H1 (cell line): Measurements from ENCODE around the gene SPTB. TPM values are rescaled to one million over a fixed set of nuclear protein-coding genes. Genes with fewer than 3 reads are reported as not detected.

Source experiments
- CTCF ChIA-PET: fragments of 300-600 bp; sonication (Branson Sonifier 250); formaldehyde crosslinking; loops from one replicate; lab custom pipeline; 2021; ENCODE audit not compliant: partially characterized antibody; lab: Charles Lee
- POLR2A ChIA-PET: fragments of 300-600 bp; sonication (Branson Sonifier 250); formaldehyde crosslinking; loops from one replicate; lab custom pipeline; 2021; ENCODE audit warnings: inconsistent platforms; ENCODE audit not compliant: partially characterized antibody; lab: Charles Lee
- DNase-seq, 2 experiments: peaks; one replicate each; pipeline versions ENCODE4 v3.0.0 to v3.0.0-alpha.2; 2010 to 2022; ENCODE audit warnings: low spot score in 2 of 2, low read depth in 1 of 2, mixed read lengths in 1 of 2
- FAIRE-seq: peaks from 2 replicates; lab custom pipeline; 2011; peaks lifted over from hg19 to GRCh38; lab: Jason Lieb, UNC
- H2AFZ ChIP-seq: 2 replicates; pipeline ENCODE4 v1.8.1; 2012; ENCODE audit warnings: low read length, inconsistent platforms
- H2AK5ac ChIP-seq: 2 replicates; pipeline ENCODE4 v1.6.1; 2013; ENCODE audit warnings: low read depth, low read length
- H2BK120ac ChIP-seq: replicated peaks from 2 replicates; pipeline ENCODE3; 2013; ENCODE audit warnings: low read depth, low read length, inconsistent platforms
- H2BK12ac ChIP-seq: 2 replicates; pipeline ENCODE4 v1.6.1; 2013; ENCODE audit warnings: low read depth, low read length
- H2BK15ac ChIP-seq: 2 replicates; pipeline ENCODE4 v1.6.1; 2013; ENCODE audit warnings: low read length
- H2BK20ac ChIP-seq: 2 replicates; pipeline ENCODE4 v1.6.1; 2013; ENCODE audit warnings: low read length
- H2BK5ac ChIP-seq: 2 replicates; pipeline ENCODE4 v1.6.1; 2013; ENCODE audit warnings: low read depth, low read length
- H3K14ac ChIP-seq: 2 replicates; pipeline ENCODE4 v1.6.1; 2013; ENCODE audit warnings: inconsistent platforms; ENCODE audit not compliant: insufficient read length
- H3K18ac ChIP-seq: 2 replicates; pipeline ENCODE4 v1.6.1; 2013; ENCODE audit warnings: low read length; ENCODE audit errors: extremely low read depth
- H3K23ac ChIP-seq: 2 replicates; pipeline ENCODE4 v1.6.1; 2013; ENCODE audit warnings: inconsistent platforms; ENCODE audit not compliant: insufficient read length
- H3K23me2 ChIP-seq: 2 replicates; pipeline ENCODE4 v1.6.1; 2013; ENCODE audit warnings: low read depth, low read length
- H3K27ac ChIP-seq: 2 replicates; pipeline ENCODE4 v1.6.1; 2011; ENCODE audit warnings: low read depth, low read length, inconsistent platforms
- H3K27me3 ChIP-seq, 4 experiments: replicated peaks in 1 of 4; 1 replicate in 1 of 4; 2 replicates in 3 of 4; pipeline versions ENCODE4 v1.6.1 to v1.8.1; 2011 to 2013; ENCODE audit warnings: low read length in 3 of 4, mild to moderate bottlenecking in 3 of 4, inconsistent platforms in 2 of 4, mixed read lengths in 2 of 4, moderate library complexity in 1 of 4; ENCODE audit not compliant: control insufficient read depth in 3 of 4, insufficient read depth in 3 of 4; ENCODE audit errors: extremely low read depth in 1 of 4
- H3K36me3 ChIP-seq, 4 experiments: 2 replicates each; pipeline versions ENCODE4 v1.6.1 to v1.8.1; 2011 to 2013; ENCODE audit warnings: mild to moderate bottlenecking in 4 of 4, low read length in 3 of 4, moderate library complexity in 2 of 4, control low read depth in 1 of 4, inconsistent platforms in 1 of 4; ENCODE audit not compliant: insufficient read depth in 4 of 4, control insufficient read depth in 2 of 4
- H3K4ac ChIP-seq: replicated peaks from 2 replicates; pipeline ENCODE3; 2013; ENCODE audit warnings: low read length, low read depth, mixed read lengths, inconsistent platforms; ENCODE audit not compliant: insufficient read length
- H3K4me1 ChIP-seq, 4 experiments: replicated peaks in 1 of 4; 1 replicate in 1 of 4; 2 replicates in 3 of 4; pipeline versions ENCODE4 v1.6.1 to v1.8.1; 2011 to 2013; ENCODE audit warnings: low read length in 3 of 4, inconsistent platforms in 2 of 4, mixed read lengths in 1 of 4; ENCODE audit not compliant: insufficient read depth in 4 of 4, control insufficient read depth in 3 of 4
- H3K4me2 ChIP-seq, 2 experiments: 2 replicates each; pipeline versions ENCODE4 v1.6.1 to v1.8.1; 2011 to 2013; ENCODE audit warnings: low read depth in 2 of 2, low read length in 2 of 2, control low read depth in 1 of 2, inconsistent platforms in 1 of 2, mild to moderate bottlenecking in 1 of 2; ENCODE audit not compliant: insufficient read depth in 1 of 2
- H3K4me3 ChIP-seq, 4 experiments: fragments of 200-600, 300-600 bp in 1 of 4; sonication (generic), shearing (Covaris generic), sonication (Bioruptor Twin) in 1 of 4; 2 replicates each; pipeline versions ENCODE4 v1.5.1 to v1.8.1; 2011 to 2016; ENCODE audit warnings: low read length in 4 of 4, low read depth in 3 of 4, control low read depth in 2 of 4, inconsistent platforms in 2 of 4, mild to moderate bottlenecking in 2 of 4, mixed read lengths in 1 of 4, moderate library complexity in 1 of 4; ENCODE audit not compliant: insufficient read depth in 2 of 4; ENCODE audit errors: extremely low read depth in 1 of 4
- H3K56ac ChIP-seq: replicated peaks from 2 replicates; pipeline ENCODE3; 2013; ENCODE audit warnings: low read depth, mild to moderate bottlenecking, mixed read lengths, low read length, inconsistent platforms; ENCODE audit not compliant: insufficient read length
- H3K79me1 ChIP-seq: 2 replicates; pipeline ENCODE4 v1.6.1; 2013; ENCODE audit warnings: low read depth, low read length, control low read depth
- H3K79me2 ChIP-seq, 2 experiments: 2 replicates each; pipeline versions ENCODE4 v1.6.1 to v1.8.1; 2012 to 2013; ENCODE audit warnings: low read length in 2 of 2, mild to moderate bottlenecking in 2 of 2, inconsistent platforms in 1 of 2; ENCODE audit not compliant: insufficient read depth in 2 of 2, control insufficient read depth in 1 of 2
- H3K9ac ChIP-seq, 4 experiments: replicated peaks in 1 of 4; 1 replicate in 1 of 4; 2 replicates in 3 of 4; pipeline versions ENCODE4 v1.6.1 to v1.8.1; 2011 to 2013; ENCODE audit warnings: low read depth in 3 of 4, low read length in 3 of 4, control low read depth in 2 of 4, mild to moderate bottlenecking in 2 of 4, moderate library complexity in 2 of 4, inconsistent platforms in 1 of 4; ENCODE audit errors: extremely low read depth in 1 of 4
- H3K9me3 ChIP-seq, 2 experiments: 2 replicates each; pipeline versions ENCODE4 v1.6.1 to v1.8.1; 2012 to 2013; ENCODE audit warnings: mild to moderate bottlenecking in 2 of 2, moderate library complexity in 2 of 2, control low read depth in 1 of 2, inconsistent platforms in 1 of 2, low read depth in 1 of 2, low read length in 1 of 2, mixed read lengths in 1 of 2; ENCODE audit not compliant: insufficient read depth in 2 of 2
- H4K20me1 ChIP-seq, 2 experiments: replicated peaks in 1 of 2; 2 replicates each; pipeline versions ENCODE3 to v1.8.1; 2011 to 2013; ENCODE audit warnings: inconsistent platforms in 2 of 2, low read length in 2 of 2, mild to moderate bottlenecking in 1 of 2; ENCODE audit not compliant: insufficient read depth in 2 of 2, control insufficient read depth in 1 of 2
- H4K5ac ChIP-seq: 2 replicates; pipeline ENCODE4 v1.6.1; 2013; ENCODE audit warnings: low read length, low read depth, mixed read lengths, inconsistent platforms; ENCODE audit not compliant: insufficient read length
- H4K8ac ChIP-seq: 2 replicates; pipeline ENCODE4 v1.8.0; 2013; ENCODE audit warnings: mild to moderate bottlenecking, moderate library complexity, low read length, inconsistent platforms; ENCODE audit not compliant: insufficient read depth; ENCODE audit errors: extremely low read depth
- H4K91ac ChIP-seq: replicated peaks from 2 replicates; pipeline ENCODE3; 2013; ENCODE audit warnings: low read length, mixed read lengths, inconsistent platforms; ENCODE audit not compliant: insufficient read length
- HDAC6 ChIP-seq: IDR thresholded peaks from one replicate; pipeline ENCODE4 v1.7.1; 2012; ENCODE audit warnings: low read depth, mild to moderate bottlenecking, inconsistent platforms, low read length, moderate library complexity
- SP1 ChIP-seq: IDR thresholded peaks from 2 replicates; pipeline ENCODE4 v1.6.1; 2011; ENCODE audit warnings: low read depth, low read length
- WGBS, 2 experiments: shearing (Covaris generic) in 1 of 2; methylation state at CpG; one replicate each; pipeline versions ENCODE4 v1.1.6 to v1.1.7; 2013 to 2015; ENCODE audit warnings: low lambda C conversion rate in 2 of 2, mixed read lengths in 2 of 2, inconsistent platforms in 1 of 2, low coverage in 1 of 2, missing lambda C conversion rate in 1 of 2; ENCODE audit not compliant: insufficient replicate concordance in 2 of 2, insufficient coverage in 1 of 2, insufficient read length in 1 of 2; ENCODE audit errors: extremely low coverage in 1 of 2, missing lambda C conversion rate in 1 of 2; 5-methylcytosine and 5-hydroxymethylcytosine counted together
- polyA plus RNA-seq, 7 experiments: library from polyadenylated mRNA; depleted of rRNA in 3 of 7; stranded (reverse) in 5 of 7; unstranded in 2 of 7; fragments of >200 nt in 5 of 7; fragments of 200-250 nt in 2 of 7; gene quantifications; 1 replicate in 5 of 7; 2 replicates in 1 of 7; 4 replicates in 1 of 7; pipeline versions ENCODE4 v1.2.1 to v1.2.3, GENCODE V29; 2011 to 2013; ENCODE audit warnings: missing spikeins in 2 of 7, mixed read lengths in 2 of 7
- total RNA-seq: library from RNA; stranded (reverse); fragmentation: NEBNext Ultra II Directional; extraction: Animal tissue kit (Norgen Biotek cat#: 25700); gene quantifications from 2 replicates; pipeline ENCODE4 v1.2.1, GENCODE V29; 2021

SPTB gene
- total and polyA plus RNA-seq, 2 of the 8 experiments (the other 6 are each of a cell fraction or from before 2014, with no cell fraction given) = 0.30 to 2.4 TPM

- H3K27ac ChIP-seq = no peak overlapping the region
- no peak overlapping the region for H3K4ac ChIP-seq
- no peak overlapping the region for H2AFZ ChIP-seq
- no peaks in the 10 kb centered on the region for H3K23me2 ChIP-seq
- H3K4me3 ChIP-seq = no peak overlapping the region
- WGBS, 2 experiments = 86% methylated on average over 3 of the region's 3 CpGs; no CpG with 5 or more reads in 1 of the 2 experiments
- no peak overlapping the region for H3K18ac ChIP-seq
- H2BK15ac ChIP-seq = no peak overlapping the region
- no peak overlapping the region for H3K9ac ChIP-seq
- ChIA-PET CTCF (interaction anchor here (1.0 to 9.1 kb wide), 8 partner anchors 8 to 102 kb away, joined by 3 to 96 read pairs (median 6); no protein-coding TSS in a partner anchor), POLR2A (interaction anchor here (0.5 to 1.7 kb wide), 3 partner anchors 11 to 216 kb away, joined by 3 read pairs; no protein-coding TSS in a partner anchor)
- DNase-seq = no peak
- H3K23ac ChIP-seq = no peak overlapping the region
- no peak overlapping the region for H4K5ac ChIP-seq
- FAIRE-seq = no peak
- no peaks in the 10 kb centered on the region for H3K36me3 ChIP-seq
- no peak overlapping the region for H3K4me2 ChIP-seq
- no peaks in the 10 kb centered on the region for H3K79me1 ChIP-seq
- H2BK5ac ChIP-seq = no peak overlapping the region
- no peak for TF ChIP-seq SP1
- TF ChIP-seq HDAC6 = no peak
- no peak overlapping the region for H4K91ac ChIP-seq
- H3K56ac ChIP-seq = no peak overlapping the region
- no peaks in the 10 kb centered on the region for H3K4me1 ChIP-seq
- H3K79me2 ChIP-seq = no peaks in the 10 kb centered on the region
- no peak overlapping the region for H2AK5ac ChIP-seq
- H2BK120ac ChIP-seq = no peak overlapping the region
- no peak overlapping the region for H3K14ac ChIP-seq
- no peak overlapping the region for H2BK12ac ChIP-seq
- no peak overlapping the region for H4K8ac ChIP-seq
- no peaks in the 10 kb centered on the region for H4K20me1 ChIP-seq
- no peaks in the 10 kb centered on the region for H3K27me3 ChIP-seq
- peaks cover 15 to 25% of the 10 kb centered on the region in 2 experiments for H3K9me3 ChIP-seq
- H2BK20ac ChIP-seq = 0 out of 2 replicates have a peak overlapping the region, but pooled peaks have one; percentile 21
These were observed 102.2 kb downstream of the SPTB start for GRCh38 chr14:64777461-64777860.
